ENCODE results near the gene C1S.

DNA sequence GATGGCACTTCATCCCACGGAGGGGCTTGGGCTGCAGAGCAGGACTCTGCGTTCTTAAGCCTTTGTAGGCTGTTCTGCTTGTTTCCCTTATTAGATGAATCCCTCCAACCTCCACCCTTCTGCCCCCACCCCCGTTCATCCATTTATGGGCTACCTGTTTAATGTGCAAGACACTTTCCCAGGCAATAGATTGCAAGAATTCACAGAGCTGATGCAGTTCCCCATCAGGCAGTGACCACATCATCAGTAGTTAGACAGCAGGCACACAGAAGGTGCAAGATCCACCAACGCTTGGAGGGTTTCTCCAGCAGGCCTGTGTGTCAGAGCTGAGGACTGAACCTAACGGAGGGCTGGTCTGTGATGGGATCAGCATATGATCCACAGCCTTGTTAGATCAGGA is 33.0 kb downstream of the C1S start:
- TF ChIP-seq CTCF (conservative IDR thresholded peaks at IDR 0.05; ENCODE audit: low read depth in 2 of 2) (no peak), POLR2AphosphoS5 (IDR thresholded peaks at IDR 0.05; ENCODE audit: low read depth) (no peak), ETS1 (IDR thresholded peaks at IDR 0.05) (no peak), EZH2phosphoT487 (IDR thresholded peaks at IDR 0.05; ENCODE audit: unreplicated experiment) (no peak), EZH2 (IDR thresholded peaks at IDR 0.05; ENCODE audit: low read depth, unreplicated experiment) (no peak), ZNF114 (CRISPR knock-in tag; IDR thresholded peaks at IDR 0.05) (no peak), CREB1 (CRISPR knock-in tag; IDR thresholded peaks at IDR 0.05; ENCODE audit: low read depth) (no peak)
- TF ChIP-seq, protein P1, sequence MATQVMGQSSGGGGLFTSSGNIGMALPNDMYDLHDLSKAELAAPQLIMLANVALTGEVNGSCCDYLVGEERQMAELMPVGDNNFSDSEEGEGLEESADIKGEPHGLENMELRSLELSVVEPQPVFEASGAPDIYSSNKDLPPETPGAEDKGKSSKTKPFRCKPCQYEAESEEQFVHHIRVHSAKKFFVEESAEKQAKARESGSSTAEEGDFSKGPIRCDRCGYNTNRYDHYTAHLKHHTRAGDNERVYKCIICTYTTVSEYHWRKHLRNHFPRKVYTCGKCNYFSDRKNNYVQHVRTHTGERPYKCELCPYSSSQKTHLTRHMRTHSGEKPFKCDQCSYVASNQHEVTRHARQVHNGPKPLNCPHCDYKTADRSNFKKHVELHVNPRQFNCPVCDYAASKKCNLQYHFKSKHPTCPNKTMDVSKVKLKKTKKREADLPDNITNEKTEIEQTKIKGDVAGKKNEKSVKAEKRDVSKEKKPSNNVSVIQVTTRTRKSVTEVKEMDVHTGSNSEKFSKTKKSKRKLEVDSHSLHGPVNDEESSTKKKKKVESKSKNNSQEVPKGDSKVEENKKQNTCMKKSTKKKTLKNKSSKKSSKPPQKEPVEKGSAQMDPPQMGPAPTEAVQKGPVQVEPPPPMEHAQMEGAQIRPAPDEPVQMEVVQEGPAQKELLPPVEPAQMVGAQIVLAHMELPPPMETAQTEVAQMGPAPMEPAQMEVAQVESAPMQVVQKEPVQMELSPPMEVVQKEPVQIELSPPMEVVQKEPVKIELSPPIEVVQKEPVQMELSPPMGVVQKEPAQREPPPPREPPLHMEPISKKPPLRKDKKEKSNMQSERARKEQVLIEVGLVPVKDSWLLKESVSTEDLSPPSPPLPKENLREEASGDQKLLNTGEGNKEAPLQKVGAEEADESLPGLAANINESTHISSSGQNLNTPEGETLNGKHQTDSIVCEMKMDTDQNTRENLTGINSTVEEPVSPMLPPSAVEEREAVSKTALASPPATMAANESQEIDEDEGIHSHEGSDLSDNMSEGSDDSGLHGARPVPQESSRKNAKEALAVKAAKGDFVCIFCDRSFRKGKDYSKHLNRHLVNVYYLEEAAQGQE (IDR thresholded peaks at IDR 0.05; ENCODE audit: unreplicated experiment) = no peak
- TF ChIP-seq, protein P2, sequence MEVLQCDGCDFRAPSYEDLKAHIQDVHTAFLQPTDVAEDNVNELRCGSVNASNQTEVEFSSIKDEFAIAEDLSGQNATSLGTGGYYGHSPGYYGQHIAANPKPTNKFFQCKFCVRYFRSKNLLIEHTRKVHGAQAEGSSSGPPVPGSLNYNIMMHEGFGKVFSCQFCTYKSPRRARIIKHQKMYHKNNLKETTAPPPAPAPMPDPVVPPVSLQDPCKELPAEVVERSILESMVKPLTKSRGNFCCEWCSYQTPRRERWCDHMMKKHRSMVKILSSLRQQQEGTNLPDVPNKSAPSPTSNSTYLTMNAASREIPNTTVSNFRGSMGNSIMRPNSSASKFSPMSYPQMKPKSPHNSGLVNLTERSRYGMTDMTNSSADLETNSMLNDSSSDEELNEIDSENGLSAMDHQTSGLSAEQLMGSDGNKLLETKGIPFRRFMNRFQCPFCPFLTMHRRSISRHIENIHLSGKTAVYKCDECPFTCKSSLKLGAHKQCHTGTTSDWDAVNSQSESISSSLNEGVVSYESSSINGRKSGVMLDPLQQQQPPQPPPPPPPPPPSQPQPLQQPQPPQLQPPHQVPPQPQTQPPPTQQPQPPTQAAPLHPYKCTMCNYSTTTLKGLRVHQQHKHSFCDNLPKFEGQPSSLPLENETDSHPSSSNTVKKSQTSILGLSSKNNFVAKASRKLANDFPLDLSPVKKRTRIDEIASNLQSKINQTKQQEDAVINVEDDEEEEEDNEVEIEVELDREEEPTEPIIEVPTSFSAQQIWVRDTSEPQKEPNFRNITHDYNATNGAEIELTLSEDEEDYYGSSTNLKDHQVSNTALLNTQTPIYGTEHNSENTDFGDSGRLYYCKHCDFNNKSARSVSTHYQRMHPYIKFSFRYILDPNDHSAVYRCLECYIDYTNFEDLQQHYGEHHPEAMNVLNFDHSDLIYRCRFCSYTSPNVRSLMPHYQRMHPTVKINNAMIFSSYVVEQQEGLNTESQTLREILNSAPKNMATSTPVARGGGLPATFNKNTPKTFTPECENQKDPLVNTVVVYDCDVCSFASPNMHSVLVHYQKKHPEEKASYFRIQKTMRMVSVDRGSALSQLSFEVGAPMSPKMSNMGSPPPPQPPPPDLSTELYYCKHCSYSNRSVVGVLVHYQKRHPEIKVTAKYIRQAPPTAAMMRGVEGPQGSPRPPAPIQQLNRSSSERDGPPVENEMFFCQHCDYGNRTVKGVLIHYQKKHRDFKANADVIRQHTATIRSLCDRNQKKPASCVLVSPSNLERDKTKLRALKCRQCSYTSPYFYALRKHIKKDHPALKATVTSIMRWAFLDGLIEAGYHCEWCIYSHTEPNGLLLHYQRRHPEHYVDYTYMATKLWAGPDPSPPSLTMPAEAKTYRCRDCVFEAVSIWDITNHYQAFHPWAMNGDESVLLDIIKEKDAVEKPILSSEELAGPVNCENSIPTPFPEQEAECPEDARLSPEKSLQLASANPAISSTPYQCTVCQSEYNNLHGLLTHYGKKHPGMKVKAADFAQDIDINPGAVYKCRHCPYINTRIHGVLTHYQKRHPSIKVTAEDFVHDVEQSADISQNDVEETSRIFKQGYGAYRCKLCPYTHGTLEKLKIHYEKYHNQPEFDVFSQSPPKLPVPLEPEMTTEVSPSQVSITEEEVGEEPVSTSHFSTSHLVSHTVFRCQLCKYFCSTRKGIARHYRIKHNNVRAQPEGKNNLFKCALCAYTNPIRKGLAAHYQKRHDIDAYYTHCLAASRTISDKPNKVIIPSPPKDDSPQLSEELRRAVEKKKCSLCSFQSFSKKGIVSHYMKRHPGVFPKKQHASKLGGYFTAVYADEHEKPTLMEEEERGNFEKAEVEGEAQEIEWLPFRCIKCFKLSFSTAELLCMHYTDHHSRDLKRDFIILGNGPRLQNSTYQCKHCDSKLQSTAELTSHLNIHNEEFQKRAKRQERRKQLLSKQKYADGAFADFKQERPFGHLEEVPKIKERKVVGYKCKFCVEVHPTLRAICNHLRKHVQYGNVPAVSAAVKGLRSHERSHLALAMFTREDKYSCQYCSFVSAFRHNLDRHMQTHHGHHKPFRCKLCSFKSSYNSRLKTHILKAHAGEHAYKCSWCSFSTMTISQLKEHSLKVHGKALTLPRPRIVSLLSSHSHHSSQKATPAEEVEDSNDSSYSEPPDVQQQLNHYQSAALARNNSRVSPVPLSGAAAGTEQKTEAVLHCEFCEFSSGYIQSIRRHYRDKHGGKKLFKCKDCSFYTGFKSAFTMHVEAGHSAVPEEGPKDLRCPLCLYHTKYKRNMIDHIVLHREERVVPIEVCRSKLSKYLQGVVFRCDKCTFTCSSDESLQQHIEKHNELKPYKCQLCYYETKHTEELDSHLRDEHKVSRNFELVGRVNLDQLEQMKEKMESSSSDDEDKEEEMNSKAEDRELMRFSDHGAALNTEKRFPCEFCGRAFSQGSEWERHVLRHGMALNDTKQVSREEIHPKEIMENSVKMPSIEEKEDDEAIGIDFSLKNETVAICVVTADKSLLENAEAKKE (CRISPR knock-in tag; IDR thresholded peaks at IDR 0.05) = no peak
